BE2C (cell line): ENCODE data around the gene WDR3.
"Not testable (repeated sequence)": the region's sequence is repeated elsewhere in the genome, so short reads cannot be mapped to it uniquely, and the experiment has no call there.

ENCODE experiments used
- DNase-seq: peaks from one replicate; pipeline ENCODE4 v3.0.0-alpha.2; 2020
- H3K27me3 ChIP-seq: fragments of 250-450 bp; sonication (Bioruptor Pico); 2 replicates; pipeline ENCODE4 v1.5.1; 2020; ENCODE audit warnings: mild to moderate bottlenecking
- H3K36me3 ChIP-seq: fragments of 250-450 bp; sonication (Bioruptor Pico); 2 replicates; pipeline ENCODE4 v1.5.1; 2020; ENCODE audit warnings: mild to moderate bottlenecking
- H3K4me1 ChIP-seq: fragments of 250-450 bp; sonication (Bioruptor Pico); 2 replicates; pipeline ENCODE4 v1.5.1; 2020
- H3K4me3 ChIP-seq: 2 replicates; pipeline ENCODE4 v1.5.1; 2011; ENCODE audit warnings: low read depth, low read length
- H3K9me3 ChIP-seq: fragments of 250-450 bp; sonication (Bioruptor Pico); 2 replicates; pipeline ENCODE4 v1.5.1; 2020
- CTCF ChIP-seq: IDR thresholded peaks from 2 replicates; pipeline ENCODE4 v1.5.1; 2012; ENCODE audit warnings: mild to moderate bottlenecking, low read depth, low read length

Gene WDR3

GRCh38 chr1:117905019-117905418 is 24.5 kb upstream of the WDR3 start:
- no peak for TF ChIP-seq CTCF
- peaks cover 20% of the 10 kb centered on the region for H3K36me3 ChIP-seq
- H3K4me3 ChIP-seq = no peak overlapping the region
- DNase-seq = no peak
- no peaks in the 10 kb centered on the region for H3K4me1 ChIP-seq
- no peaks in the 10 kb centered on the region for H3K27me3 ChIP-seq
- H3K9me3 ChIP-seq = no peaks in the 10 kb centered on the region

DNA sequence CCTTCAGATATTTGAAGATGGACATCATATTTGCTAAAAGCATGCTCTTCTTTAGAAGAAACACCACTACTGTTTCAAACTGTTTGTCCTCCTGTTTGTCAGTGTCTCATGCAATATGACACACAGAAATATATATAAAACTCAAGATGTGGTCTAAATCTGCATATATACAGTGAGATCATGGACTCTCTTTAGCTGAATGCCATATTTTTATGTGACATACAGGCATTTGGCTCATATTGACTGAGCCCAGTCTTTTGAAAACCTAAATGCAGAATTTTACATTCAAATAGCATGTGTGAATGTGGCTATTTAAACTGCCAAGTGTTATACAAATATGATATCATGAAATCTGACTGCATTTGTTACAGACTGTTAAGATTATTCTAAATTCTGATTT is 18.5 kb upstream of the WDR3 start:
- Histone ChIP-seq H3K36me3 (peaks cover 27% of the 10 kb centered on the region), H3K27me3 (no peaks in the 10 kb centered on the region), H3K4me3 (no peak overlapping the region), H3K4me1 (no peaks in the 10 kb centered on the region; the same call in 1 of the 2 replicates), H3K9me3 (no peaks in the 10 kb centered on the region)
- DNase-seq = no peak
- TF ChIP-seq CTCF = no peak

- H3K9me3 ChIP-seq = no peaks in the 10 kb centered on the region
- no peak overlapping the region for H3K4me3 ChIP-seq
- DNase-seq = no peak
- H3K27me3 ChIP-seq = no peaks in the 10 kb centered on the region
- no peaks in the 10 kb centered on the region for H3K4me1 ChIP-seq
- no peak for TF ChIP-seq CTCF
- H3K36me3 ChIP-seq = peaks cover 22% of the 10 kb centered on the region
Measured at GRCh38 chr1:117919376-117919775, 10.2 kb upstream of the WDR3 start.

DNA sequence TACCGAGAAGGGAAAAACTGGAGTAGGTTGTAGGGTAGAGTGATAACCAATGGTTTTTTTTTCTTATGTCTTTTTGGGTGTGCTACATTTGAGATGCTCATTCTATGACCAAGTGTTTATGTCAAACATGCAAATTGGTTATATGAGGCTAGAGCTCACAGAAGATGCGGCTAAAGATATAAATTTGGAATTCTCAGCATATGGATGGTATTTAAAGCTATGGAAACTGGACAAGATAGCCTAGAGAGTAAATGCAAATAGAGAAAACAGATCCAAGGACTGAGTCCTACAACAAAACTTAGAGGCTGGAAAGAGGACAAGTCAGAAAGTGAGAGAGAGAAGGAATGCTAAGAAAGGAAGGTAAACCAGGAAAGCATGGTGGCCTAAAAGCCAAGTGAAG is 7.5 kb upstream of the WDR3 start:
- no peaks in the 10 kb centered on the region for H3K9me3 ChIP-seq
- H3K4me1 ChIP-seq = no peaks in the 10 kb centered on the region
- no peak for DNase-seq
- H3K4me3 ChIP-seq = no peak overlapping the region
- H3K36me3 ChIP-seq = peaks cover 15% of the 10 kb centered on the region
- H3K27me3 ChIP-seq = no peaks in the 10 kb centered on the region
- TF ChIP-seq CTCF = no peak

DNA sequence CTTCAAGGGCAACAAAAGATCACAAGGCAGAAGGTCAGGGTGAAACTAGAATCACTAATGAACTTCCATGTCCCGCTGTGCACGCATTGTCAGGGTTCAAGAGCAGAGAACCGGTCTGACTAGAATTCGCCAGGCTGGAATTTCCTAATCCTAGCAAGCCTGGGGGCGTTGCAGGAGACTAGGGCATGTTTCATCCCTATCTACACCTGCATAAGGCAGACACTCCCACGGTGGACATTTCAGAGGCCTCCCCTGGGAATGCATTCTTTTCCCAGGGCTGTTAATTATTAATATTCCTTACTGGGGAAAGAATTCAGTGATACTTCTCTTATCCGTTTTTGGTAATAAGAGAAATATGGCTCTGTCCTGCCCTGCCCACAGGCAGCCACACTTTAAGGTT is 6.8 kb upstream of the WDR3 start:
- not testable (repeated sequence) for H3K9me3 ChIP-seq, H3K4me1 ChIP-seq, DNase-seq, H3K27me3 ChIP-seq, H3K4me3 ChIP-seq
- peaks cover 15% of the 10 kb centered on the region for H3K36me3 ChIP-seq

GRCh38 chr1:117925981-117926380 is 3.6 kb upstream of the WDR3 start:
- Histone ChIP-seq H3K4me1 (no peaks in the 10 kb centered on the region), H3K9me3 (no peaks in the 10 kb centered on the region), H3K36me3 (no peaks in the 10 kb centered on the region), H3K27me3 (no peaks in the 10 kb centered on the region), H3K4me3 (no peak overlapping the region)
- DNase-seq = no peak
- TF ChIP-seq CTCF = no peak

GRCh38 chr1:117928881-117929342 is 627 bp upstream of the WDR3 start:
- peak; percentile 62 for DNase-seq
- H3K4me3 ChIP-seq = peak overlapping the region; percentile 99
- peak; percentile 45 for TF ChIP-seq CTCF
- peaks cover 10% of the 10 kb centered on the region for H3K36me3 ChIP-seq
- H3K9me3 ChIP-seq = no peaks in the 10 kb centered on the region
- H3K4me1 ChIP-seq = no peaks in the 10 kb centered on the region
- no peaks in the 10 kb centered on the region for H3K27me3 ChIP-seq
